HG02885 (cell line): ENCODE measurements around the gene CDIPT.
"Not testable (repeated sequence)": the region's sequence is repeated elsewhere in the genome, so short reads cannot be mapped to it uniquely, and the experiment has no call there.

Source experiments
- ATAC-seq: cut with Tn5 transposase; IDR thresholded peaks from one replicate; pipeline ENCODE4 v1.9.1; 2021; ENCODE audit warnings: mild to moderate bottlenecking; ENCODE audit not compliant: unreplicated experiment, poor library complexity

Gene CDIPT

DNA sequence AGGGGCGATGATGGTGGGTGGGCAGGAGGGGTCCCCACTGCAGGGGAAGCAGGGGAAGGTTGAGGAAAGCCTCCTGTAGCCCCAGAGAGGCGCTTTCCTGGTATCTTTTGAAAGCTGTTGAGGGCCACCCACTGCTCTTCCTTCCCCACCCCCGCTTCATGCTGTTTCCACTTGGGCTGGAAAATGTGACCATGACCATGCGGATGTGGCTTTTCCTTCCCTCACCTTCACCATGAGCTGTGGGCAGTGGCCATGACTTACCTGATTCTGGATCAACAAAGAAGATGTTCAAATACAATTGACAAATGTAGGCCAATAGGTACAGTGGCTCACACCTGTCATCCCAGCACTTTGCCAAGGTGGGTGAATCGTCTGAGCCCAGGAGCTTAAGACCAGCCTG, 28.9 kb downstream of the CDIPT start:
- ATAC-seq, result no peak

DNA sequence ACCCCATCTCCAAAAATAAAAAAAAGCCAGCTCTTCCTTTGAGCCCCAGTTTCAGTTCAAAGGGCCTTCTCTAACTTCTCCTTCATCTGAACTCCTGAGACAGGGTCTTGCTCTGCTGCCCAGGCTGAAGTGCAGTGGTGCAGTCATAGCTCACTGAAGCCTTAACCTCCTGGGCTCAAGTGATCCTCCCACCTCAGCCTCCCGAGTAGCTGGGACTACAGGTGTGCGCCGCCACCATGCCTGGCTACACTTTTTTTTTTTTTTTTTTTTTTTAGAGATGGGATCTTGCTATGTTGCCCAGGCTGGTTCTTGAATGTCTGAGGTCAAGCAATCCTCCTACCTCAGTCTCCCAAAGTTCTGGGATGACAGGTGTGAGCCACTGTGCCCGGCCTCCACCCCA, 29.8 kb downstream of the CDIPT start:
- ATAC-seq, result not testable (repeated sequence)

DNA sequence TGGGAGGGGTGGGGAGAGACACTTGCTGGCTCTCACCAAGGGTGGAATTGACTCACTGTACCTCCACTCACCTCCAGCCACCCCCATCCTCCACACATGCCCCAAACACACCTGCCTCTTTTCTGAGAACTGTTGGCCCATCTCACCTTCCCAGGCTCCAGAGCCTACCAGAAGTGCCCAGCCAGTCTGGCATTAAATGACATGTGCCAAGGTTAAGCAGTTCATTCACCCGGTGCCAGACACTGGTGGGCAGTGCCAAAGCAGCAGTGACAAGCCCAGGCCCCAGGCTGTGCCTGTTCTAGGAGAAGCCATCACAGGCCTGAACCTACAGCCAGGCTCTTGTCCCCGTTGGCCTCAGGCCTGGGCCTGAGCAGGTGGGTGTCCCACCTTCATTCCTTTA, 31.5 kb downstream of the CDIPT start:
- ATAC-seq, result no peak

DNA sequence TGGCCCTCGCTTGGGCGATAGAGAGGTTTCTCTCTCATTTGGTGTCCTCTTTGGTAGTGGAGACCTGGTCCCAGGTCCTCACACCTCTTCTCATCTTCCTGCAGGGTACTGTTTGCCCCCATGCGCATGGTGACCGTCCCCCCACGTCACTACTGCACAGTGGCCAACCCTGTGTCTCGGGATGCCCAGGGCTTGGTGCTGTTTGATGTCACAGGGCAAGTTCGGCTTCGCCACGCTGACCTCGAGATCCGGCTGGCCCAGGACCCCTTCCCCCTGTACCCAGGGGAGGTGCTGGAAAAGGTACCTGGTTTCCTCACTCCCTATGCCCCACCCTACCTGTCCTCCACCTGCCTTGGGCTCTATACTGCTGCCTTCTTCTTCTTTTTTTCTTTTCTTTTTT, 32.3 kb downstream of the CDIPT start:
- ATAC-seq, result no peak

DNA sequence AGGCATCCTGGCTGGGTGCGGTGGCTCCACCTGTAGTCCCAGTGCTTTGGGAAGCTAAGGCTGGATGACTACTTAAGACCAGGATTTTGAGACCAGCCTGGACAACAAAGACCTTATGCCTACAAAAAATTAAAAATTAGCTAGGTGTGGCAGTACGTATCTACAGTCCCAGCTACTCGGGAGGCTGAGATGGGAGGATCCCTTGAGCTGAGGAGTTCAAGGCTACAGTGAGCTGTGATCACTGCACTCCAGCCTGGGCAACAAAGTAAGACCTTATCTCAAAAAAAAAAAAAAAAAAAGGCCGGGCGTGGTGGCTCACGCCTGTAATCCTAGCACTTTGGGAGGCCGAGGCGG, 36.7 kb downstream of the CDIPT start:
- no peak for ATAC-seq

DNA sequence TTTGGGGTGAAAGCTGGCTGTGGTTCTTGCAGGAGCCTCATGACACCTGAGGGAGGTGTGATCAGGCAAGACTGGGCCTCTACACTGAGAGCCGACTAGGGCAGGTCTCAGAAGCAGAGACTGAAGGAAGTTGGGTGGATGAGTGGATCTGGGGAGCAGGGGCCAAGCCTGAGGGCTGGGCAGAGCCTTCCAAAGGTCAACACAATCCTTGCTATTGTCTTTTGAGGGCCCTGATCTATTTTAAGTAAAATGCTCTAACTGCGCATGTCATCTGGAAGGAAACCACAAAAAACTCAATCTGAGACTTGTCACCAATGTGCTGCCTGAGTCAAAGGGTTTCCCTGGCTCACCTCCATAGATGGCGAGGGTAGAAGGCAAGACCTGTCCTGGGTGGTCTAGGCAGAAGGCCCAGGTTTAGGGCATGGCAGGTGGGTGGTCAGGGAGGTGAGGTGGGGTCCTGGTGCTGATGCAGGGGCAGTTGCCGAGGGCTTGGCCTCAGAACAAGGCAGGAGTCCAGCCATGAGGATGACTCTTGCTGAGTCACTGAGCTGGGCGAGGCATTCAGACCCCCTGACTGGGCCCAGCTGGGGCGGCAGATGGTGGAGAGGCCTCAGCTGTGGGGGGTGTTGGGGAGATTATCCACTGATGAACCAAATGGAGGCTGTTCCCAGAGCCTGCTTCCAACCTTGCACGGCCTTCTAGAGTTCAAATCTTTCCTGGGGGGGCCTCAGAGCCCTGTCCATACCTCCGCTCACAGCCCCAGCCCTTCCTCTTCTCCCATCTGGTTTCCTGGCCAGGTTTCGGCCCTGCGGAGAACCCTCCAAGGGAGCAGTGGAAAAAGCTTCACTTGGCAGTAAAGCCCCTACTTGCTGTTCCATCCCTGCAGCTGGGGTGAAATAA, 37.6 kb downstream of the CDIPT start:
- no peak for ATAC-seq

DNA sequence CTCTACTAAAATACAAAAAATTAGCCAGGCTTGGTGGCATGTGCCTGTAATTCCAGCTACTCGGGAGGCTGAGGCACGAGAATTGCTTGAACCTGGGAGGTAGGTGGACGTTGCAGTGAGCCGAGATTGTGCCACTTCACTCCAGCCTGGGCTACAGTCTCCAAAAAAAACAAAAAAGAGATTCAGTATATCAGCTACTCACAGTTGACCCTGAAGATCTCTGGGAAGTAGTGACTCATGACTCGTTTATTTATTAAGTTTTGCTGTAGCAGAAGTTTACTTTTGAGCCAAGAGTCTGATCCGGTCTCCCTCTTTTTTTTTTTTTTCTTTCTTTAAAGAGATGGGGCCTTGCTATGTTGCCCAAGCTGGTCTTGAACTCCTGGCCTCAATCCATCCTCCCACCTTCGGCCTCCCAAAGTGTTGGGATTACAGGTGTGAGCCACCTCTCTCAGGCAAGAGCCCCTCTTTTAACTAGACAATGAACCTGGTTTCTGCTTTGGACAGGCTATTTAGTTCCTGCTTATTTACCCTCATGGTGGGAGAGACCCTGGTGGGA, 38.4 kb downstream of the CDIPT start:
- no peak for ATAC-seq

DNA sequence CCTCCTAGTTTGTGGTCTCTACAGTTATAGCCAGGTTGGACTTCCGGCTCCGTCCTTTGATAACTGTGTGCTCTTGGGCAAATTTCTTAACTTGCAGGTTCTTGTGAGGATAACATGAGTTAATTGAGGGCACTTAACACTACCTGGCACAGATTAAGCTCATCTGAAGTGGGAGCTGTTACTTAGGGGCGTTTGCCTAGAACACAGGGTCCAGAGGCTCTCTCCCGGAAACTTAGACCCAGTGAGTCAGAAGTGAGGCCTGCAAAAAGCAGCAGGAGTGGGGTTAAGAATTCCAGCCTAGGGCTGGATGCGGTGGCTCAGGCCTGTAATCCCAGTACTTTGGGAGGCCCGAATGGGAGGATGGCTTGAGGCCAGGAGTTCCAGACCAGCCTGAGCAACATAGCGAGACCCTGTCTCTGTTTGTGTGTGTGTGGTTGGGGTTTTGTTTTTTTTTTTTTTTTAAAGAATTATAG, 41.3 kb downstream of the CDIPT start:
- ATAC-seq, result no peak

DNA sequence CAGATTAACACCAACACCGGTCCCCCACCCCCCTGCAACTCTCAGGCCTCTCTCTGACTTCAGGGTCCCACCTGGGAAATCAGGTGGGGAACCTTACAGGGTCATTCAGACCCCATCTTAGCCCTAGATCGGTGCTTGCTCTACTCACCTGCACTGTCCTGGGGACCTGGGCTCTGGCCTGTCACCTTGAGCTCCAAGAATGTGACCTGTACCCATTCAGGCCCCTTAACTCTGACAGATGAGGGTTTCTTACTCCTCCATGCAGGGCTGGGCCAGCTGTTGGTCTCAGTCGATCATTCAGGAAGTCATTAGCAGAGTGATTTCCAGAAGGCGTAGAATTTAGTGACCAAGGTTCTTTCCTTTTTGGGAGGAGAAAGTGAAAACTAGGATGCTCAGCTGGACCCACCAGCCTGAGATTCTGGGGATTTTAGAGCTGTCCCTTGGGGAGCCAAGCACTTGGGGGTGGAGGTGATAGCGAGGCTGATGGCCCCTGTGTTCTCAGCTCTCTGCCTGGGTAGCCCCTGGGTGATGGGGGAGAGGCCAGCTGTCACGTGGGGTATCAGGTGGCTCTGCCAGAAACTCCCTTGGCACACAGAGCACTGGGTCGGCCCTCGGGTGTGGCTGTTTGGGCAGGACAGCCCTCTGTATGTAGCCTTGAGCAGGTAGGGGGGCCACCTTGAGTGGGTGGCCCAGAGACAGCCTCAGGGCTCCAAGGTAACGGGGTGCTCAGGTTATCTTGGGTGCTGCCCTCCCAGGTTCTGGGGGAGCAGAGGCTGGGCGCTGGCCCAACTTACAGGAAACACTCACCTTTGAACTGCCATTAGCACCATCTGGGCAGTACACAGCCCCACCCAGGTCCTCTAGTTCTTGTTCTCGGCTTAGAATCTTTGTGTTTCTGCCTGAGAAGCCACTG, 42.0 kb downstream of the CDIPT start:
- peak; percentile 37 for ATAC-seq

DNA sequence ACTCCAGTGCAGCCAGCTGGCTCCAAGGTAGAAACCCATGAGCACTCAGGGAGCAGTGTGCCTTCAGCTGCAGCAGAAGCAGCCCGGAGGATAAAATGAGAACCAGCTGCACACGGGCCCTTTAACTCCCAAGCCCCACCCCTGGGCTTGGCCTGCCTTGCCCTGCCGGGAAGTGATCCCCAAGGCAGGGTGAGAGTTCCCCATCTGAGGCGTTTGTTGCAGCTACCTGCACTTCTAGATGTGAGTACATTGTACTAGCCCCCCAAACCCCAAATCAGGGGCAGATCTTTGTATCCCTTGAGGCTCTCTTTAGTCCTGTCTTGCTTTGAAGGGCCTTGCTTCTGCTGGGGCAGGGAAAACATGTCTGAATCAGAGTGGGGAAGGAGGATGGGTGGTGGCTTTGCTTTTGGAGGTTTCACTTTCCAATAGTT, 42.7 kb downstream of the CDIPT start, which contains the start of gene MVP:
Gene MVP (plus strand): TSS at position 192 of the 431 bp plus-strand sequence. CDS start 10,088 bp downstream, outside the sequence.
- no peak for ATAC-seq

DNA sequence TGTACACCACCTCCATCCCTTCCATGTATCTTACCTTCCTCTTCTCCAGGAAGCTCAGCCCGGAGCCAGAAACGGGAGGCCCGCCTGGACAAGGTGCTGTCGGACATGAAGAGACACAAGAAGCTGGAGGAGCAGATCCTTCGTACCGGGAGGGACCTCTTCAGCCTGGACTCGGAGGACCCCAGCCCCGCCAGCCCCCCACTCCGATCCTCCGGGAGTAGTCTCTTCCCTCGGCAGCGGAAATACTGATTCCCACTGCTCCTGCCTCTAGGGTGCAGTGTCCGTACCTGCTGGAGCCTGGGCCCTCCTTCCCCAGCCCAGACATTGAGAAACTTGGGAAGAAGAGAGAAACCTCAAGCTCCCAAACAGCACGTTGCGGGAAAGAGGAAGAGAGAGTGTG, 43.5 kb downstream of the CDIPT start:
- no peak for ATAC-seq

DNA sequence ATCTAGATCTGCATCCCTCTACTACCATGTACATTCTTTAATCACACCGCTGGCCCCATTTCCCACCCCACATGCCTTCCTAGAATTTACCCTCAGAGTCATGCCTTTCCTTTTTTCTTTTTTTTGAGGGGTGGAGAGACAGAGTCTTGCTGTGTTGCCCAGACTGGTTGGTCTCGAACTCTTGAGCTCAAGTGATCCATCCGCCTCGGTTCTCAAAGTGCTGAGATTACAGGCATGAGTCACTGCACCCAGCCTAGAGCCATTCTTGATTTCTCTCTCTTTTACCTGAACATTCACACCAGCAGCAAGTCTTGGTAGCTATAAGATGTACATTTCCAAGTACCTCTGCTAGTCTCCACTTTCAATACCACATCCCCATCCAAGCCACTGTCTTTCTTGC, 44.9 kb downstream of the CDIPT start:
- ATAC-seq, result no peak

DNA sequence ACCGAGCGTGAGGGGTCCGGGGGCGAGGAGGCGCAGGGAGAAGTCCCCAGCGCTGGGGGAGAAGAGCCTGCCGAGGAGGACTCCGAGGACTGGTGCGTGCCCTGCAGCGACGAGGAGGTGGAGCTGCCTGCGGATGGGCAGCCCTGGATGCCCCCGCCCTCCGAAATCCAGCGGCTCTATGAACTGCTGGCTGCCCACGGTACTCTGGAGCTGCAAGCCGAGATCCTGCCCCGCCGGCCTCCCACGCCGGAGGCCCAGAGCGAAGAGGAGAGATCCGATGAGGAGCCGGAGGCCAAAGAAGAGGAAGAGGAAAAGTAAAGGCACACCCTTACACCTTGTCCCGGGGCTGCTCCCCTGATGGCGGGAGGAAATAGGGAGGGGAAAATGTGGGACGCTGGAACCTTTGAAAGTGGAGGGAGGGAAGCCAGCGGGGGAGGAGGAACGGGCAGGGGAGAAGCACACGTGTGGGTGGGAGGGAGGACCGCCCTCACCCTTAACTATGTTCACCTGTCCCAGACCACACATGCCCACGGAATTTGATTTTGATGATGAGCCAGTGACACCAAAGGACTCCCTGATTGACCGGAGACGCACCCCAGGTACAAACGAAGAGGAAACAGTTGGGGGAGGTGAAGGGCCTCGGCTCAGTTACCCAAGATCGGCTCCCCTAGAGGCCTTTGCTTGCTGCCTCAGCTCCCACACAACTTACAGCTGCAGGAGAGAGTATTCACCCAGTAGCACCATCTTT, 46.2 kb downstream of the CDIPT start:
- peak; percentile 8 for ATAC-seq

DNA sequence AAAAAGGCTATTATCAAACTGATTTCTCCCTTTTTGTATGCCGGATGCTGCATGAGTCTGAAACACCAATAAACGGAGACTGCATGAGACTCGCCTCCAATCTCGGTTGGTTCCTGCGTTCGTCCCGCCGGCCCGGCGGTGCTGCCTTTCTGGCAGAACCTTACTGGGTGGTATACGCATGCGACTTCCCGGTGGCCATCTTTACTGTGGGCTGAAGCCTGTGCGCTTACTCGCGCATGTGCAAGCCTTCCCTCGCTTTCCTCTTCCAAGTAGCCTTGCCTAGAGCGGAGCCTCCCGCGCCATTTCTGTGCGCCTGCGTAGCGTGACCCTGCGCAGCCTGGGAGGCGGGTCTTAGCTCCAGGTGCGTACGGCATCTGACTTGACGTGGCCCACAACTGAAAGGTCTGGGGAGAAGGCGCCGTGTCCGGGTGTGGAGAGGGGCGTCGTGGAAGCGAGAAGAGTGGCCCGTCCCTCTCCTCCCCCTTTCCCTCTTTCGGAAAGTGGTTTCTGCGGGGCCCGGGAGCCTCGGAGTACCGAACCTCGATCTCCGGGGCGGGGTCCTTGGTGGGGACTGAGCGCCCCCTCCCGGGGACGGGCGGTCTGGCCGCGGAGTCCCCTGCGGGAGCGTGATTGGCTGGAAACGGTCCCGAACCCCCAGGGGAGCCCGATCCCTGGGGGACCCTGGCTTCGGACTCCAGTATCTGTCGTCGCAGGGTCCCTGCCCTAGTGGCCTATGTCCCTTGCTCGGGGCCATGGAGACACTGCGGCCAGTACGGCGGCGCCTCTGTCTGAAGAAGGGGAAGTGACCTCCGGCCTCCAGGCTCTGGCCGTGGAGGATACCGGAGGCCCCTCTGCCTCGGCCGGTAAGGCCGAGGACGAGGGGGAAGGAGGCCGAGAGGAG, 47.0 kb downstream of the CDIPT start, which contains the start of gene PAGR1:
Gene PAGR1 (plus strand): TSS at position 360 of the 901 bp plus-strand sequence. CDS start 374 bp downstream, at position 734.
- ATAC-seq, result peak; percentile 66

DNA sequence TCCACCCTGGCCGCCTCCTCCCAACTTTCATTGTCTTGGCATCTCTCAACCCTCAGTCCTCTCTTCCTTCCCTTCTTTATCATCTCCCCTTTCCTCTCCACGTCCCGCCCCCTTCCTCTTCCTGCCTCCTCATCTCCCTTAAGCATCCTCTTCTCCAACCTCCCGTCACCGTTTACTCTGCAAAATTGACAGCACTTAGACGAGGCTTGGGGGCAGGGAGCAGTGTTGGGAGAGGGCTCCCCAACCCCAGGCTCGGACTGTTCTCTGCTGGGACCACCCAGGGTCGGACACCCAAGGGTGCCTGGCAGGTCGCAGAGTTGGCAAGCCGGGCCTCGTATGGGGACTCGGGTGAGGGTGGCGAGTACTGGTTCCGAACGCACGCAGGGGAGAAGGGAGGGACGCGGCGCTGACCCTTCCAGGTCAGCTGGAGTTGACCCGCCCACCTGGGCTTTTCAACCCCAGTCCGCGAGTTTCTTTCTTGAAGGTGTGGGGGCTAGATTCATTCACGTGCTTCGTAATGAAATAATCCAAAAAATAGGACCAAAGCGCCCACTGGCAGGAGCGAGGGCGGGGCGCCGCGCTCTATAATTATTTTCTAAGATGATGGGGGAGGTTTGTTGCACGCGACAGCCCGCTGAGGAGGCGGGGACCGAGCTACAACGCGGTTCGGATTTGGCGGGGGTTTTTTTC, 47.8 kb downstream of the CDIPT start:
- ATAC-seq, result no peak

DNA sequence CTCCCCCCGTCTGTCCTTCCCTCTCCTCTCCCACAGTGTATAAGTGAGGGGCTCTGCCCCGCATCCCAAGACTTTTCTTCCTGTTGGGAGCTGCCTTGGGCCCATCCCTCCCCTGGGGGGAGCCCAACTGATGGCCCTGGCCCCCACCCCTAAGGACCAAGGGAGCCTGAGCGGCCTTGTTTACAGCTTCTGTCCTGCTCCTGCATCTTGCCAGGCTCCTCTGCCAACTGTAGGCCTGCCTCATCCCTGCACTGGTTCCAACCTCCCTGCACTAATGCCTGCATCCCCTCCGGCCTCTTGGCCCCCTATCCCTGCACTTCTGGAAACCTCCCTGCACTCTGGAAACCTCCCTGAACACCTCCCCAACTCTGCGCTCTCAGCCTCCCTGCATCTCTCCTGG, 48.4 kb downstream of the CDIPT start:
- no peak for ATAC-seq

DNA sequence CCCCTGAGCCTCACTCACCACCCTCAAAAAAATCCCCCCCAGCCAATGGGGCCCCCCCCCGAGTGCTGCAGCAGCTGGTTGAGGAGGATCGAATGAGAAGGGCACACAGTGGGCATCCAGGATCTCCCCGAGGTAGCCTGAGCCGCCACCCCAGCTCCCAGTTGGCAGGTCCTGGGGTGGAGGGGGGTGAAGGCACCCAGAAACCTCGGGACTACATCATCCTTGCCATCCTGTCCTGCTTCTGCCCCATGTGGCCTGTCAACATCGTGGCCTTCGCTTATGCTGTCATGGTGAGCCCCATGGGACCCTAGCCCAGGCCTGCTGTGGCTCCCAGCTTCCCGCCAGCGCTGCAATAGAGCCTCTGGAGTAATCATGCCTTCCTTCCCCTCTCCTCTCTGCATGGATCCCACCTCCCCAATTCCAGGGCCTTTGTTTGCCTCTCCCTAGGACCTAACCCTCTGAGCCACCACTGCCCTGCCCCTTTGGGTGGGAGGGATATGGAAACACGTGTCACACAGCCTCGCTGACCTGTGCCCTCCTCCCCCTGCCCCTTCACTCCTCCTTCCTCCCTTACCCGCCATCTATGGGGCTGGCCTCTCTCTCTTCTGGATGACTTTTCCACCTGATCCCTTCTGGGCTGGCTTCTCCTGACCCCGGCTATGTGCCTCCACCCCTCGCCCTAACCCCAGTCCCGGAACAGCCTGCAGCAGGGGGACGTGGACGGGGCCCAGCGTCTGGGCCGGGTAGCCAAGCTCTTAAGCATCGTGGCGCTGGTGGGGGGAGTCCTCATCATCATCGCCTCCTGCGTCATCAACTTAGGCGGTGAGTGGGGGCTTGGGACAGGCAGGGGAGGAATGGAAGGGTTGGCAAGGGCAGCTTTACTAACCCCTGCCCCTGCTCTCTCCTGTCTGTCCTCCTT, 49.1 kb downstream of the CDIPT start:
- no peak for ATAC-seq
